K562 (cell line): ENCODE measurements around the gene PCSK6. TPM values are rescaled to one million over a fixed set of nuclear protein-coding genes. Genes with fewer than 3 reads are reported as not detected.

Source experiments
- ATAC-seq: fragments of 200-7000 bp; cut with Tn5 transposase; 3 replicates; pipeline ENCODE4 v1.9.1; 2020; ENCODE audit warnings: moderate library complexity
- BruUV-seq: library from RNA; stranded (reverse); fragments of 400-500 nt; replicated peaks from 2 replicates; lab custom pipeline; 2021; lab: Mats Ljungman, UMichigan
- CTCF ChIA-PET: fragments of 300-600 bp; formaldehyde crosslinking; extraction: SDS; loops from one replicate; lab custom pipeline; 2021; ENCODE audit warnings: low intra/inter-chr PET ratio; lab: Yijun Ruan, JAX
- POLR2A ChIA-PET: fragments of 300-600, 350-650 bp; sonication (Branson Sonifier 250); formaldehyde crosslinking; extraction: SDS; loops from one replicate; lab custom pipeline; 2021; ENCODE audit warnings: antibody characterized with exemption, inconsistent platforms; lab: Yijun Ruan, JAX
- DNase-seq, 4 experiments: peaks; one replicate each; pipeline versions ENCODE4 v3.0.0 to v3.0.0-alpha.2; 2011 to 2018; ENCODE audit warnings: low spot score in 3 of 4, mixed read lengths in 3 of 4; ENCODE audit errors: extremely low read depth in 1 of 4
- FAIRE-seq: peaks from 2 replicates; lab custom pipeline; 2011; peaks lifted over from hg19 to GRCh38; lab: Jason Lieb, UNC
- H2AFZ ChIP-seq: 2 replicates; pipeline ENCODE4 v1.6.0; 2011; ENCODE audit warnings: low read depth, low read length, control low read depth, inconsistent platforms
- H3K27ac ChIP-seq: fragments of 200-600 bp; 3 replicates; pipeline ENCODE4 v1.8.0; 2011; ENCODE audit warnings: low read depth, mild to moderate bottlenecking, control low read depth, inconsistent platforms, low read length, moderate library complexity, mixed read lengths; ENCODE audit errors: extremely low read depth
- H3K27me3 ChIP-seq, 2 experiments: fragments of 300-600 bp in 1 of 2; 2 replicates in 1 of 2; 3 replicates in 1 of 2; pipeline versions ENCODE4 v1.6.0 to v1.8.0; 2011; ENCODE audit warnings: inconsistent platforms in 2 of 2, low read length in 2 of 2, mild to moderate bottlenecking in 1 of 2, mixed read lengths in 1 of 2, moderate library complexity in 1 of 2; ENCODE audit not compliant: control insufficient read depth in 2 of 2, insufficient read depth in 2 of 2
- H3K36me3 ChIP-seq: fragments of 300-600 bp; 3 replicates; pipeline ENCODE4 v1.8.0; 2011; ENCODE audit warnings: mild to moderate bottlenecking, low read length, inconsistent platforms; ENCODE audit not compliant: control insufficient read depth, insufficient read depth
- H3K4me1 ChIP-seq, 2 experiments: fragments of 200-600 bp in 1 of 2; replicated peaks in 1 of 2; 2 replicates in 1 of 2; 3 replicates in 1 of 2; pipeline versions ENCODE4 v1.5.1 to v1.8.0; 2011; ENCODE audit warnings: inconsistent platforms in 2 of 2, low read length in 2 of 2, mild to moderate bottlenecking in 1 of 2, mixed read lengths in 1 of 2, moderate library complexity in 1 of 2; ENCODE audit not compliant: control insufficient read depth in 2 of 2, insufficient read depth in 2 of 2
- H3K4me2 ChIP-seq: 2 replicates; pipeline ENCODE4 v1.6.1; 2011; ENCODE audit warnings: low read length, control low read depth, inconsistent platforms, mixed read lengths; ENCODE audit not compliant: insufficient read depth
- H3K4me3 ChIP-seq: fragments of 200-600 bp; sonication (generic), shearing (Covaris generic); 2 replicates; pipeline ENCODE4 v1.5.1; 2016; ENCODE audit warnings: control low read depth, inconsistent platforms
- H3K79me2 ChIP-seq: fragments of 200-600 bp; 3 replicates; pipeline ENCODE4 v1.8.0; 2011; ENCODE audit warnings: low read length, inconsistent platforms; ENCODE audit not compliant: control insufficient read depth, insufficient read depth
- H3K9ac ChIP-seq, 2 experiments: 2 replicates each; pipeline versions ENCODE4 v1.6.0 to v1.6.1; 2011; ENCODE audit warnings: low read depth in 2 of 2, low read length in 2 of 2, control low read depth in 1 of 2, inconsistent platforms in 1 of 2, mild to moderate bottlenecking in 1 of 2, mixed read lengths in 1 of 2; ENCODE audit not compliant: insufficient read depth in 1 of 2
- H3K9me1 ChIP-seq: one replicate; pipeline ENCODE4 v1.6.0; 2011; ENCODE audit warnings: inconsistent platforms, mild to moderate bottlenecking, low read length, moderate library complexity; ENCODE audit not compliant: control insufficient read depth, insufficient read depth
- H3K9me3 ChIP-seq: replicated peaks from 2 replicates; pipeline ENCODE4 v1.5.1; 2011; ENCODE audit warnings: low read depth, low read length, inconsistent platforms; ENCODE audit not compliant: control insufficient read depth, insufficient read depth
- H4K20me1 ChIP-seq: replicated peaks from 2 replicates; pipeline ENCODE4 v1.6.1; 2011; ENCODE audit warnings: low read length, inconsistent platforms, mixed read lengths; ENCODE audit not compliant: control insufficient read depth, insufficient read depth
- CREB1 ChIP-seq, 2 experiments: sonication (generic) in 1 of 2; formaldehyde crosslinking in 1 of 2; IDR thresholded peaks; 2 replicates each; pipeline versions ENCODE4 v1.6.1 to v1.8.0; 2012 to 2022; ENCODE audit warnings: inconsistent platforms in 1 of 2, mild to moderate bottlenecking in 1 of 2, missing genetic modification reagents in 1 of 2, moderate library complexity in 1 of 2
- E2F8 ChIP-seq: fragments of 450-650 bp; IDR thresholded peaks from 2 replicates; pipeline ENCODE4 v1.7.1; 2018; ENCODE audit warnings: mild to moderate bottlenecking, low read depth; ENCODE audit not compliant: partially characterized antibody
- ELF1 ChIP-seq: fragments of 200-800 bp; sonication (Bioruptor generic); IDR thresholded peaks from 2 replicates; pipeline ENCODE4 v1.6.1; 2016; ENCODE audit warnings: missing genetic modification characterization, missing compliant biosample characterization
- EP400 ChIP-seq: fragments of 450-650 bp; IDR thresholded peaks from 2 replicates; pipeline ENCODE4 v1.6.1; 2017; ENCODE audit warnings: antibody characterized with exemption, mild to moderate bottlenecking, moderate library complexity
- ETS1 ChIP-seq: conservative IDR thresholded peaks from 2 replicates; pipeline ENCODE4 v1.6.1; 2011; ENCODE audit warnings: low read depth, mild to moderate bottlenecking, low read length; ENCODE audit not compliant: control insufficient read depth
- GATAD2B ChIP-seq: fragments of 450-650 bp; IDR thresholded peaks from 2 replicates; pipeline ENCODE4 v1.6.1; 2017; ENCODE audit warnings: mild to moderate bottlenecking, borderline replicate concordance
- HIVEP1 ChIP-seq: fragments of 250-450 bp; sonication (Bioruptor Pico); IDR thresholded peaks from 2 replicates; pipeline ENCODE4 v1.4.0; 2020; ENCODE audit warnings: mild to moderate bottlenecking
- HLTF ChIP-seq: fragments of 450-650 bp; IDR thresholded peaks from 2 replicates; pipeline ENCODE4 v1.6.1; 2016
- HSF4 ChIP-seq: fragments of 250-450 bp; sonication (Bioruptor Pico); IDR thresholded peaks from 2 replicates; pipeline ENCODE4 v2.1.2; 2022; ENCODE audit warnings: mild to moderate bottlenecking, moderate library complexity, borderline replicate concordance
- MAFK ChIP-seq: IDR thresholded peaks from 2 replicates; pipeline ENCODE4 v1.6.1; 2011; ENCODE audit warnings: low read length, improper control_type of control experiment
- PTRF ChIP-seq: fragments of 450-650 bp; IDR thresholded peaks from 2 replicates; pipeline ENCODE4 v1.6.1; 2016; ENCODE audit warnings: mild to moderate bottlenecking, missing genetic modification characterization, missing compliant biosample characterization
- ZNF146 ChIP-seq: IDR thresholded peaks from one replicate; pipeline ENCODE4 v1.6.1; 2018; ENCODE audit warnings: missing compliant biosample characterization; ENCODE audit not compliant: unreplicated experiment
- ZNF444 ChIP-seq: fragments of 250-450 bp; sonication (Bioruptor Pico); IDR thresholded peaks from 2 replicates; pipeline ENCODE4 v1.4.0; 2020; ENCODE audit warnings: mild to moderate bottlenecking, moderate library complexity
- ZNF79 ChIP-seq: fragments of 250-450 bp; sonication (Bioruptor Pico); IDR thresholded peaks from 2 replicates; pipeline ENCODE4 v1.4.0; 2020; ENCODE audit warnings: low read depth, mild to moderate bottlenecking, moderate library complexity
- WGBS: fragments of 100-300 bp; shearing (Covaris generic); methylation state at CpG from one replicate; pipeline ENCODE4 v1.1.6; 2016; ENCODE audit warnings: low coverage, mixed read lengths; ENCODE audit not compliant: insufficient coverage; ENCODE audit errors: missing lambda C conversion rate; 5-methylcytosine and 5-hydroxymethylcytosine counted together
- in situ Hi-C: fragments of 300-500 bp; cut with MboI; formaldehyde crosslinking; loops from 4 replicates; pipeline ENCODE4 v1.15.0; 2018; ENCODE audit warnings: inconsistent platforms, mixed read lengths
- intact Hi-C: fragments of 100-400 bp; cut with micrococcal nuclease; formaldehyde crosslinking; loops from 2 replicates; pipeline ENCODE4 v1.14.2; 2022
- polyA plus RNA-seq, 8 experiments: library from polyadenylated mRNA; depleted of rRNA in 4 of 8; stranded (reverse) in 5 of 8; unstranded in 3 of 8; fragments of >200 nt; fragmentation: Nextera tagmentation in 2 of 8; fragmentation: Illumina TruSeq in 1 of 8; extraction: Ambion mirVana in 2 of 8; extraction: Trizol in 1 of 8; gene quantifications; 2 replicates each; pipeline versions ENCODE4 v1.2.1 to v1.2.3, GENCODE V29; 2011 to 2014; ENCODE audit warnings: inconsistent platforms in 1 of 8, missing spikeins in 1 of 8
- total RNA-seq, 7 experiments: library from RNA; depleted of rRNA in 6 of 7; stranded (reverse); fragments of >200 nt in 6 of 7; fragmentation: Illumina TruSeq in 2 of 7; extraction: Trizol in 2 of 7; gene quantifications; 2 replicates each; pipeline versions ENCODE4 v1.2.1 to v1.2.3, GENCODE V29; 2011 to 2021; ENCODE audit warnings: low replicate concordance in 1 of 7
- TF ChIP-seq, protein P1 (sequence below), 2 experiments: IDR thresholded peaks; 2 replicates each; pipeline ENCODE4 v1.6.1; 2012; ENCODE audit warnings: improper control_type of control experiment in 2 of 2, low read depth in 2 of 2, low read length in 2 of 2, borderline replicate concordance in 1 of 2
- TF ChIP-seq, protein P2 (sequence below): sonication (generic); formaldehyde crosslinking; IDR thresholded peaks from 2 replicates; pipeline ENCODE4 v1.8.1; 2023; ENCODE audit warnings: mild to moderate bottlenecking, missing genetic modification reagents

The PCSK6 gene
- total and polyA plus RNA-seq, 9 of the 15 experiments (the other 6 are each of a cell fraction or from before 2014, with no cell fraction given): 2.2 to 32.6 (median 14.5) TPM

DNA sequence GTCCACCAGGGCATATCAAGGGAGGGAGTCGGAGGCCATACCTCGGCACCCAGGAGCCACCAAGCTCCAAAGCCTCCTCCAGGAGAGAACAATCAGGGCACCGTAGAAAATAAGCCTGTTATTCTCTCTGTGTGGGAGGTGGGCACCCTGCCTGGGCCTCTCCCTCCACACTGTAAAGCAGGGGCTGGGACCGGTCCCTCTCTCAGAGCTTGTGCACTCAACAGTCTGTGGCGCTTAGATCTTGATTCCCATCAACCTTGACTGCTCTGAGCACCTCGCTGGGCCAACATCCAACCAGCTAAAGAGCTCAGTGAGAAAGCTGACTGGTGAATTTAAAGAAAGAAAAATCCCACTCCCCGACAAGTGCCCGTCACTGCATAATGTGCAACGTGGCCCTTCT is 53.0 kb downstream of the PCSK6 start:
- H3K9me3 ChIP-seq: no peaks in the 10 kb centered on the region
- H3K79me2 ChIP-seq: no peaks in the 10 kb centered on the region
- CTCF ChIA-PET: no interaction called here
- 0 out of 3 replicates have a peak, but pooled peaks cover 13% of the 10 kb centered on the region for H3K36me3 ChIP-seq
- no peak overlapping the region for H3K9ac ChIP-seq
- H3K4me2 ChIP-seq: no peak overlapping the region
- POLR2A ChIA-PET: no interaction called here
- peaks cover 0 to 3% of the 10 kb centered on the region in 2 experiments; a peak in 2 of 5 replicates for H3K4me1 ChIP-seq
- H4K20me1 ChIP-seq: no peaks in the 10 kb centered on the region; the same call in 1 of the 2 replicates
- in situ Hi-C loops: no loop called here
- no peak for FAIRE-seq
- ATAC-seq: no peak
- no peak overlapping the region for H2AFZ ChIP-seq
- peaks cover 0 to 4% of the 10 kb centered on the region in 2 experiments; a peak in 2 of 5 replicates for H3K27me3 ChIP-seq
- no peak overlapping the region for H3K4me3 ChIP-seq
- intact Hi-C loops: loop anchor here (10.0 kb wide), 1 partner anchor 208 kb away; no protein-coding TSS in a partner anchor
- WGBS: 57% methylated on average over 8 of the region's 9 CpGs
- H3K27ac ChIP-seq: no peak overlapping the region
- no peaks in the 10 kb centered on the region for H3K9me1 ChIP-seq
- no peak for DNase-seq
- BruUV-seq: no TSS peak
- TF ChIP-seq CREB1 (IDR thresholded peaks at IDR 0.05) (no peak), CREB1 (CRISPR knock-in tag; IDR thresholded peaks at IDR 0.05) (no peak), HSF4 (CRISPR knock-in tag) (no peak), ZNF444 (CRISPR knock-in tag) (no peak), EP400 (no peak), ZNF146 (CRISPR knock-in tag) (no peak), E2F8 (no peak), MAFK (no peak), GATAD2B (no peak), ETS1 (no peak), ELF1 (tag) (no peak), HLTF (no peak), ZNF79 (CRISPR knock-in tag) (no peak), PTRF (no peak), HIVEP1 (CRISPR knock-in tag) (no peak)
- TF ChIP-seq, protein P1, sequence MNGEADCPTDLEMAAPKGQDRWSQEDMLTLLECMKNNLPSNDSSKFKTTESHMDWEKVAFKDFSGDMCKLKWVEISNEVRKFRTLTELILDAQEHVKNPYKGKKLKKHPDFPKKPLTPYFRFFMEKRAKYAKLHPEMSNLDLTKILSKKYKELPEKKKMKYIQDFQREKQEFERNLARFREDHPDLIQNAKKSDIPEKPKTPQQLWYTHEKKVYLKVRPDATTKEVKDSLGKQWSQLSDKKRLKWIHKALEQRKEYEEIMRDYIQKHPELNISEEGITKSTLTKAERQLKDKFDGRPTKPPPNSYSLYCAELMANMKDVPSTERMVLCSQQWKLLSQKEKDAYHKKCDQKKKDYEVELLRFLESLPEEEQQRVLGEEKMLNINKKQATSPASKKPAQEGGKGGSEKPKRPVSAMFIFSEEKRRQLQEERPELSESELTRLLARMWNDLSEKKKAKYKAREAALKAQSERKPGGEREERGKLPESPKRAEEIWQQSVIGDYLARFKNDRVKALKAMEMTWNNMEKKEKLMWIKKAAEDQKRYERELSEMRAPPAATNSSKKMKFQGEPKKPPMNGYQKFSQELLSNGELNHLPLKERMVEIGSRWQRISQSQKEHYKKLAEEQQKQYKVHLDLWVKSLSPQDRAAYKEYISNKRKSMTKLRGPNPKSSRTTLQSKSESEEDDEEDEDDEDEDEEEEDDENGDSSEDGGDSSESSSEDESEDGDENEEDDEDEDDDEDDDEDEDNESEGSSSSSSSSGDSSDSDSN (IDR thresholded peaks at IDR 0.05; ENCODE audit: borderline replicate concordance in 1 of 2, low read depth in 2 of 2, low read length in 2 of 2): no peak
- TF ChIP-seq, protein P2, sequence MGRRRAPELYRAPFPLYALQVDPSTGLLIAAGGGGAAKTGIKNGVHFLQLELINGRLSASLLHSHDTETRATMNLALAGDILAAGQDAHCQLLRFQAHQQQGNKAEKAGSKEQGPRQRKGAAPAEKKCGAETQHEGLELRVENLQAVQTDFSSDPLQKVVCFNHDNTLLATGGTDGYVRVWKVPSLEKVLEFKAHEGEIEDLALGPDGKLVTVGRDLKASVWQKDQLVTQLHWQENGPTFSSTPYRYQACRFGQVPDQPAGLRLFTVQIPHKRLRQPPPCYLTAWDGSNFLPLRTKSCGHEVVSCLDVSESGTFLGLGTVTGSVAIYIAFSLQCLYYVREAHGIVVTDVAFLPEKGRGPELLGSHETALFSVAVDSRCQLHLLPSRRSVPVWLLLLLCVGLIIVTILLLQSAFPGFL (CRISPR knock-in tag): no peak
